H1 (cell line): ENCODE measurements around the gene LIPM. TPM values are rescaled to one million over a fixed set of nuclear protein-coding genes. Genes with fewer than 3 reads are reported as not detected.

Experiments used
- polyA plus RNA-seq, 7 experiments: library from polyadenylated mRNA; depleted of rRNA in 3 of 7; stranded (reverse) in 5 of 7; unstranded in 2 of 7; fragments of >200 nt in 5 of 7; fragments of 200-250 nt in 2 of 7; gene quantifications; 1 replicate in 5 of 7; 2 replicates in 1 of 7; 4 replicates in 1 of 7; pipeline versions ENCODE4 v1.2.1 to v1.2.3, GENCODE V29; 2011 to 2013; ENCODE audit warnings: missing spikeins in 2 of 7, mixed read lengths in 2 of 7
- total RNA-seq: library from RNA; stranded (reverse); fragmentation: NEBNext Ultra II Directional; extraction: Animal tissue kit (Norgen Biotek cat#: 25700); gene quantifications from 2 replicates; pipeline ENCODE4 v1.2.1, GENCODE V29; 2021
- TF ChIP-seq, protein P1 (sequence below): IDR thresholded peaks from 2 replicates; pipeline ENCODE4 v1.6.1; 2011; ENCODE audit warnings: low read depth, mild to moderate bottlenecking, low read length; ENCODE audit not compliant: insufficient read depth

Gene LIPM
- total and polyA plus RNA-seq, 2 of the 8 experiments (the other 6 are each of a cell fraction or from before 2014, with no cell fraction given), result not detected

- TF ChIP-seq, protein P1, sequence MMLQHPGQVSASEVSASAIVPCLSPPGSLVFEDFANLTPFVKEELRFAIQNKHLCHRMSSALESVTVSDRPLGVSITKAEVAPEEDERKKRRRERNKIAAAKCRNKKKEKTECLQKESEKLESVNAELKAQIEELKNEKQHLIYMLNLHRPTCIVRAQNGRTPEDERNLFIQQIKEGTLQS, result no peak
Observed at GRCh38 chr10:88852327-88852726, 49.8 kb downstream of the LIPM start (continued).
